H1 (cell line): ENCODE measurements around the gene MED31. TPM values are rescaled to one million over a fixed set of nuclear protein-coding genes. Genes with fewer than 3 reads are reported as not detected.

Experiments used
- ZNF274 ChIP-seq: IDR thresholded peaks from 2 replicates; pipeline ENCODE4 v1.7.0; 2012; ENCODE audit warnings: low read length, borderline replicate concordance; ENCODE audit errors: extremely low read depth
- polyA plus RNA-seq, 7 experiments: library from polyadenylated mRNA; depleted of rRNA in 3 of 7; stranded (reverse) in 5 of 7; unstranded in 2 of 7; fragments of >200 nt in 5 of 7; fragments of 200-250 nt in 2 of 7; gene quantifications; 1 replicate in 5 of 7; 2 replicates in 1 of 7; 4 replicates in 1 of 7; pipeline versions ENCODE4 v1.2.1 to v1.2.3, GENCODE V29; 2011 to 2013; ENCODE audit warnings: missing spikeins in 2 of 7, mixed read lengths in 2 of 7
- total RNA-seq: library from RNA; stranded (reverse); fragmentation: NEBNext Ultra II Directional; extraction: Animal tissue kit (Norgen Biotek cat#: 25700); gene quantifications from 2 replicates; pipeline ENCODE4 v1.2.1, GENCODE V29; 2021

Gene MED31
- total and polyA plus RNA-seq, 2 of the 8 experiments (the other 6 are each of a cell fraction or from before 2014, with no cell fraction given), result 4.6 to 12.3 TPM

DNA sequence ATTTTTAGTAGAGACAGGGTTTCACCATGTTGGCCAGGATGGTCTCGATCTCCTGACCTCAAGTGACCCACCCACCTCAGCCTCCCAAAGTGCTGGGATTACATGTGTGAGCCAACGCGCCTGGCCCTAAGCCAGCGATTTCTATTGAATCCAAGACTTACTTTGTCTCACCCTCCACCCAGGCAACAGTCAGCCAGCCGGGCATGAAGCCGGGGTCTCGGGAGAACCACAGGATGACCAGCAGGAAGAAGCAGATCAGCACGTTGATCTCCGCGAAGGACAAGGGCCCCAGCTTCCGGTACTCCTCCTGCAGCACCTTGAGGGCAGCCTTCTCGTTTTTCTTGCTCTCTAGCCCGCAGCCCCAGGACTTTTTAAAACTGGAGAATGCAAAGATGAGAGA lies 44.2 kb upstream of the MED31 start (continued):
- no peak for TF ChIP-seq ZNF274
